GM12878 (cell line): Measurements from ENCODE around the gene PHLDA3. TPM values are rescaled to one million over a fixed set of nuclear protein-coding genes. Genes with fewer than 3 reads are reported as not detected.

Experiments used
- ATAC-seq: fragments of 200-7000 bp; cut with Tn5 transposase; 3 replicates; pipeline ENCODE4 v1.9.1; 2020; ENCODE audit warnings: mild to moderate bottlenecking, moderate library complexity
- BruUV-seq: library from RNA; stranded (reverse); fragments of 400-500 nt; replicated peaks from 2 replicates; lab custom pipeline; 2021; lab: Mats Ljungman, UMichigan
- CTCF ChIA-PET: fragments of 300-600 bp; sonication (Branson Sonifier 250); formaldehyde crosslinking; extraction: SDS; loops from one replicate; lab custom pipeline; 2021; ENCODE audit warnings: inconsistent platforms; lab: Yijun Ruan, JAX
- POLR2A ChIA-PET: fragments of 350-600 bp; formaldehyde crosslinking; extraction: SDS; loops from one replicate; lab custom pipeline; 2021; ENCODE audit warnings: inconsistent platforms; lab: Charles Lee
- RAD21 ChIA-PET: fragments of 300-600 bp; sonication (Branson Sonifier 250); formaldehyde crosslinking; loops from one replicate; lab custom pipeline; 2023; ENCODE audit warnings: antibody characterized with exemption; ENCODE audit not compliant: unreplicated experiment; lab: Charles Lee
- SMC1A ChIA-PET: fragments of 300-600 bp; sonication (Branson Sonifier 250); formaldehyde crosslinking; loops from one replicate; lab custom pipeline; 2023; ENCODE audit not compliant: unreplicated experiment, uncharacterized antibody; lab: Charles Lee
- DNase-seq: peaks from one replicate; pipeline ENCODE4 v3.0.0-alpha.2; 2011; ENCODE audit warnings: low read depth, low spot score
- FAIRE-seq: peaks from 3 replicates; lab custom pipeline; 2011; peaks lifted over from hg19 to GRCh38; lab: Jason Lieb, UNC
- H2AFZ ChIP-seq: 2 replicates; pipeline ENCODE4 v1.6.0; 2011; ENCODE audit warnings: low read depth, low read length, control low read depth; ENCODE audit not compliant: control insufficient read depth
- H3K27ac ChIP-seq: 2 replicates; pipeline ENCODE4 v1.5.1; 2011; ENCODE audit warnings: control low read depth; ENCODE audit not compliant: control insufficient read depth, insufficient read depth
- H3K27me3 ChIP-seq, 2 experiments: replicated peaks in 1 of 2; 2 replicates each; pipeline versions ENCODE4 v1.6.0 to v1.6.1; 2011; ENCODE audit warnings: low read length in 1 of 2; ENCODE audit not compliant: control insufficient read depth in 2 of 2, insufficient read depth in 2 of 2
- H3K36me3 ChIP-seq, 2 experiments: 2 replicates each; pipeline ENCODE4 v1.5.1; 2011; ENCODE audit warnings: low read length in 1 of 2; ENCODE audit not compliant: control insufficient read depth in 2 of 2, insufficient read depth in 2 of 2
- H3K4me1 ChIP-seq: 2 replicates; pipeline ENCODE4 v1.6.1; 2011; ENCODE audit warnings: mild to moderate bottlenecking, low read length, moderate library complexity, mixed read lengths; ENCODE audit not compliant: control insufficient read depth, insufficient read depth
- H3K4me2 ChIP-seq: 2 replicates; pipeline ENCODE4 v1.6.0; 2011; ENCODE audit warnings: control low read depth; ENCODE audit not compliant: control insufficient read depth, insufficient read depth
- H3K4me3 ChIP-seq: fragments of 200-600 bp; sonication (generic); 2 replicates; pipeline ENCODE4 v1.5.1; 2016
- H3K79me2 ChIP-seq: 2 replicates; pipeline ENCODE4 v1.6.0; 2011; ENCODE audit warnings: low read length; ENCODE audit not compliant: control insufficient read depth, insufficient read depth
- H3K9ac ChIP-seq: 2 replicates; pipeline ENCODE4 v1.8.0; 2011; ENCODE audit warnings: low read length, control low read depth, mixed read lengths; ENCODE audit not compliant: control insufficient read depth, insufficient read depth
- H3K9me3 ChIP-seq: replicated peaks from 3 replicates; pipeline ENCODE4 v1.5.1; 2011; ENCODE audit warnings: mild to moderate bottlenecking, low read length; ENCODE audit not compliant: control insufficient read depth, insufficient read depth
- H4K20me1 ChIP-seq: 2 replicates; pipeline ENCODE4 v1.6.0; 2011; ENCODE audit not compliant: control insufficient read depth, insufficient read depth
- TCF7 ChIP-seq: IDR thresholded peaks from 2 replicates; pipeline ENCODE4 v1.6.1; 2014; ENCODE audit warnings: antibody characterized with exemption, borderline replicate concordance
- ZBED1 ChIP-seq: IDR thresholded peaks from 2 replicates; pipeline ENCODE4 v1.6.1; 2016; ENCODE audit warnings: borderline replicate concordance
- WGBS: methylation state at CpG from one replicate; pipeline ENCODE4 v1.1.6; 2016; ENCODE audit warnings: low lambda C conversion rate; ENCODE audit not compliant: insufficient replicate concordance, insufficient coverage; ENCODE audit errors: missing lambda C conversion rate; 5-methylcytosine and 5-hydroxymethylcytosine counted together
- in situ Hi-C: fragments of 300-500 bp; cut with MboI; formaldehyde crosslinking; loops from 9 replicates; pipeline ENCODE4 v1.14.3; 2018; ENCODE audit warnings: mixed read lengths
- intact Hi-C: fragments of 100-400 bp; cut with micrococcal nuclease; formaldehyde crosslinking; loops from one replicate; pipeline ENCODE4 v1.14.2; 2022; ENCODE audit not compliant: unreplicated experiment
- polyA plus RNA-seq, 11 experiments: library from polyadenylated mRNA; depleted of rRNA in 4 of 11; unstranded in 6 of 11; stranded (reverse) in 5 of 11; fragments of >200 nt; fragmentation: Nextera tagmentation in 4 of 11; fragmentation: Illumina TruSeq in 1 of 11; extraction: Ambion mirVana in 4 of 11; extraction: Trizol in 1 of 11; gene quantifications; 1 replicate in 1 of 11; 2 replicates in 10 of 11; pipeline versions ENCODE4 v1.2.1 to v1.2.3, GENCODE V29; 2011 to 2016; ENCODE audit warnings: inconsistent platforms in 2 of 11, missing spikeins in 2 of 11, low read depth in 1 of 11
- total RNA-seq, 4 experiments: library from RNA; depleted of rRNA in 3 of 4; stranded (reverse); fragments of >200 nt in 3 of 4; fragmentation: Illumina TruSeq in 1 of 4; extraction: Trizol in 1 of 4; gene quantifications; 2 replicates each; pipeline versions ENCODE4 v1.2.1 to v1.2.3, GENCODE V29; 2013 to 2021
- TF ChIP-seq, protein P1 (sequence below): fragments of 450-650 bp; IDR thresholded peaks from 2 replicates; pipeline ENCODE4 v1.6.1; 2016; ENCODE audit warnings: mild to moderate bottlenecking, moderate library complexity, borderline replicate concordance

PHLDA3 gene
- total and polyA plus RNA-seq, 10 of the 15 experiments (the other 5 are each of a cell fraction or from before 2014, with no cell fraction given), result 0.60 to 57.4 (median 21.8) TPM

DNA sequence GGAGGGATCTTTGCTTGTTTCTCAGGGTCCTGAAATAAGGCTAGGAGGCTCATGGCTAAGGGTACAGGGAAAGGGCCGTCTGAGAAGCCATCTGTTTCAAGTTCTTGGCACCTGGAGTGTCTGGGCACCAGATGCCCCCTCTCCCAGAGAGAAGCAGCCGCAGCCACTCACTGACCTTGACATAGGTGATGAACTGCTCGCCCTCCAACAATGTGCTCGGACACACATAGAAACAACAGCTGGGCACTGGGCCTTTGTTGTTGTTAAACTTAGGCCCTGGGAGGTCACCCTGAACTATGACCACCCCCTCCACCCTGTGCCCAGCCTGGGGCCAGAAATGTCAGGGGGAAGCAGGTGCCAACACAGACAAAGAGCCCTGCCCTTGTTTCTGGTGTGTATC is 38.2 kb downstream of the PHLDA3 start (continued):
- TF ChIP-seq, protein P1, sequence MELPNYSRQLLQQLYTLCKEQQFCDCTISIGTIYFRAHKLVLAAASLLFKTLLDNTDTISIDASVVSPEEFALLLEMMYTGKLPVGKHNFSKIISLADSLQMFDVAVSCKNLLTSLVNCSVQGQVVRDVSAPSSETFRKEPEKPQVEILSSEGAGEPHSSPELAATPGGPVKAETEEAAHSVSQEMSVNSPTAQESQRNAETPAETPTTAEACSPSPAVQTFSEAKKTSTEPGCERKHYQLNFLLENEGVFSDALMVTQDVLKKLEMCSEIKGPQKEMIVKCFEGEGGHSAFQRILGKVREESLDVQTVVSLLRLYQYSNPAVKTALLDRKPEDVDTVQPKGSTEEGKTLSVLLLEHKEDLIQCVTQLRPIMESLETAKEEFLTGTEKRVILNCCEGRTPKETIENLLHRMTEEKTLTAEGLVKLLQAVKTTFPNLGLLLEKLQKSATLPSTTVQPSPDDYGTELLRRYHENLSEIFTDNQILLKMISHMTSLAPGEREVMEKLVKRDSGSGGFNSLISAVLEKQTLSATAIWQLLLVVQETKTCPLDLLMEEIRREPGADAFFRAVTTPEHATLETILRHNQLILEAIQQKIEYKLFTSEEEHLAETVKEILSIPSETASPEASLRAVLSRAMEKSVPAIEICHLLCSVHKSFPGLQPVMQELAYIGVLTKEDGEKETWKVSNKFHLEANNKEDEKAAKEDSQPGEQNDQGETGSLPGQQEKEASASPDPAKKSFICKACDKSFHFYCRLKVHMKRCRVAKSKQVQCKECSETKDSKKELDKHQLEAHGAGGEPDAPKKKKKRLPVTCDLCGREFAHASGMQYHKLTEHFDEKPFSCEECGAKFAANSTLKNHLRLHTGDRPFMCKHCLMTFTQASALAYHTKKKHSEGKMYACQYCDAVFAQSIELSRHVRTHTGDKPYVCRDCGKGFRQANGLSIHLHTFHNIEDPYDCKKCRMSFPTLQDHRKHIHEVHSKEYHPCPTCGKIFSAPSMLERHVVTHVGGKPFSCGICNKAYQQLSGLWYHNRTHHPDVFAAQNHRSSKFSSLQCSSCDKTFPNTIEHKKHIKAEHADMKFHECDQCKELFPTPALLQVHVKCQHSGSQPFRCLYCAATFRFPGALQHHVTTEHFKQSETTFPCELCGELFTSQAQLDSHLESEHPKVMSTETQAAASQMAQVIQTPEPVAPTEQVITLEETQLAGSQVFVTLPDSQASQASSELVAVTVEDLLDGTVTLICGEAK, result no peak

DNA sequence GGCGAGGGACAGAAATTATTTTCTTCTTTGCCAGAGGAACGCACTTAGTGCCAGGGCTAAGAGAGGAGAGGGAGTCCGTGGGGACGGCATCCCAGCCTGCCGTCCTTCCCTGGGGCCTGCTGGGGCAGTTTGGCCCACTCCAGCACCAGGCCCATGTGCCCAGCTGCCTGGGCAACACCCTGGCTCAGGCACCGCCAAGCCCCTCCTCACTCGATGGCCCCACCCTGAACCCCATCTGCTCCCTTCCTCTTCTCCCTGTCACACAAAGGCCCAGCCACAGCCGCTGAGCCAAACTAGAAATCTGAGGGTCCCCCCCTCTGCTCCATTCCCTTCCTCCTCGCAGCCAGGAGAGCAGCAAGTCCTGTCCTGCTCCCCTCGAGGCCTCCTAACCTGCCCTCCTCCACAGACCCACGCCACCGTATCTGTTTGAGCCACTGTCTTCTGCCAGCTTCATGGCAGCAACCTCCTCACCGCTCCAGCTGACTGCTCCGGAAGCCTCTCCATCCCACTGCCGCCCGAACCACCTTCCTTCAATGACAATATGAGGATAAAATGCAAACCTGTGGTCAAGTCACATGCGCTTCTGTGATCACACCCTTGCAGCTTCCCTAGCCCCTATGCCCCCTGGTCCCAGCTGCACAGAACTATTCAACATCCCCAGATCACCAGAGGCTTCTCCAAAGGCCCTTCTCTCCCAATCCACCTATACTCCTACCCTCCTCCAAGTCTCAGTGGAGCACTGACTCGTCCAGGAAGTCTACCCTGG is 39.1 kb downstream of the PHLDA3 start:
- Histone ChIP-seq H3K4me3 (no peak overlapping the region), H3K4me2 (no peak overlapping the region)

More for the DNA sequence above, 39.1 kb downstream of the PHLDA3 start:
- no peak for ATAC-seq
- Histone ChIP-seq H3K27me3 (no peaks in the 10 kb centered on the region), H3K79me2 (no peaks in the 10 kb centered on the region), H4K20me1 (no peaks in the 10 kb centered on the region), H2AFZ (no peak overlapping the region), H3K36me3 (no peaks in the 10 kb centered on the region), H3K27ac (no peak overlapping the region), H3K9me3 (no peaks in the 10 kb centered on the region), H3K4me1 (peaks cover 3% of the 10 kb centered on the region), H3K9ac (no peak overlapping the region)
- in situ Hi-C loops, result no loop called here
- TF ChIP-seq TCF7 (no peak), ZBED1 (no peak)
- no TSS peak for BruUV-seq
- 38% methylated on average over 16 of the region's 18 CpGs for WGBS
- intact Hi-C loops, result no loop called here
- SMC1A ChIA-PET, result no interaction called here
- DNase-seq, result no peak
- no peak for FAIRE-seq
- RAD21 ChIA-PET, result no interaction called here
- CTCF ChIA-PET, result interaction anchor here (0.7 to 4.9 kb wide), 2 partner anchors 52 to 81 kb away, joined by 3 to 30 read pairs; no protein-coding TSS in a partner anchor
- POLR2A ChIA-PET, result no interaction called here
